Activated CD8-positive, alpha-beta memory T cell treated with anti-CD3 and anti-CD28 coated beads, Interleukin-2, amount 50 U/mL, for 24 hours (primary cell): ENCODE results near the gene AGTRAP.

ENCODE experiments used
- DNase-seq: peaks from one replicate; pipeline ENCODE4 v3.0.0-alpha.2; 2020; ENCODE audit errors: extremely low read depth

The AGTRAP gene

DNA sequence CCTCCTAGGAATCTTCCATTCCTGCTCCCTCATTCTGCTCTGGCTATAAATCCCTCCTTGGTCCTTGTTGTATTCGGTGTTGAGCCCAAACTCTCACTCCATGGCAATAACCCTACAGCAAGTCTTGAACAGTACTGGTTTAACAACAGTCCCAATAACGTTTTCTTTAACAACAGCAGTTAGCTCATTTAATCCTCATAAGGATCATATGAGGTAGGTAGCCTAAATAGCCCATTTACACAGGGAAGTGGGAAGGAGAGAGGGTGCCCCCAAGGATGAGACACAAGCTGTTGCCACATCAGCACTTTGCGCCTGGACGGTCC lies 444 bp upstream of the AGTRAP start:
- no peak for DNase-seq

- DNase-seq: no peak
Measured at GRCh38 chr1:11736746-11737639, 1.1 kb downstream of the AGTRAP start.

- no peak for DNase-seq
Measured at GRCh38 chr1:11738096-11738495, 2.2 kb downstream of the AGTRAP start.

DNA sequence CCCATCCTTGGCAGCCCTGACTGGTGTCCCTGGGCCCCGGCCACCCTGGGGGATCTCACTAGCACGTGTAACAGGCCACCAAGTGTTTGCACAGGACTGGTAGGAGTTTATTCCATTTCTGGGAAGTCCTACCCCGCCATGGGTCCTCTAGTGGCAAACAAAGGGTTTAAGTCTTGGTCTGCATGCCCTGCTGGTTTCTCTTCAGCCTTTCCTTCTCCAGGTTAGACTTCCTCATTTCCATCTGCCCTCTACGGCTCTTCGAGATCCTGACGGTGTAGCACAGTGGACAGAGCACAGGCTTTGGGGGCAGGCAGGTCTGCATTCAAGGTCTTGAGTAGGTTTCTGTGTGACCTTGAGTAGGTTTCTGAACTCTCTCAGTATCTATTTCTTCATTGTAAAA lies 2.8 kb downstream of the AGTRAP start:
- no peak for DNase-seq

GRCh38 chr1:11740258-11741192 lies 4.6 kb downstream of the AGTRAP start:
- DNase-seq: no peak

GRCh38 chr1:11741482-11741881 lies 5.5 kb downstream of the AGTRAP start:
- DNase-seq: no peak

DNA sequence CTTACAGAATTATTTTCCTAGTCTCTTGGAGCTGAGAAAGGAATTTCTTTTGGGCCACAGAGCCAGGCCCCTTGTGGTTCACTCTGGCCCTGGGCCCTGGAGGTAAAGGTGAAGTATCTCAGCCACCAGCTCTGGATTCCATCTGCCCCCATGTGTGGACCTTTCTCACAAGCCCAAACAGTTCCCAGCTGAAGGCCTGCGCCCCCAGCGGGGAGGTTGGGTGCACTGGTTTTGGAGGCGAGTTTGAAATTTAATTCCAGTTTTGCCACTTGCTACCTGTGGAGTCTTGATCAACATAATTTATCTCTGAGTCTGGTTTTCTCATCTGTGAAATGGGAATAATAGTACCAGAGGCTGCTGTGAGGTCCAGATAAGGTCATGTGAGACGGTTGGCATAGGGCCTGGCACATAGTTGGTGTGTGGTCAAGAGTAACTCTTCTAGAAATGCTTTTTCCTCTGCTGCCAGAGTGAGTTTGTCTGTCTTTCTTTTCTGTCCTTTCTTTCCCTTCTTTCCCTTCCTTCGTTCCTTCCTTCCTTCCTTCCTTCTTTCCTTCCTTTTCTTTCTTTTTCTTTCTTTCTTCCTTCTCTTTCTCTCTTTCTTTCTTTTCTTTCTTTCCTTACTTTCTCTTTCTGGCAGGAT lies 6.1 kb downstream of the AGTRAP start:
- no peak for DNase-seq

DNA sequence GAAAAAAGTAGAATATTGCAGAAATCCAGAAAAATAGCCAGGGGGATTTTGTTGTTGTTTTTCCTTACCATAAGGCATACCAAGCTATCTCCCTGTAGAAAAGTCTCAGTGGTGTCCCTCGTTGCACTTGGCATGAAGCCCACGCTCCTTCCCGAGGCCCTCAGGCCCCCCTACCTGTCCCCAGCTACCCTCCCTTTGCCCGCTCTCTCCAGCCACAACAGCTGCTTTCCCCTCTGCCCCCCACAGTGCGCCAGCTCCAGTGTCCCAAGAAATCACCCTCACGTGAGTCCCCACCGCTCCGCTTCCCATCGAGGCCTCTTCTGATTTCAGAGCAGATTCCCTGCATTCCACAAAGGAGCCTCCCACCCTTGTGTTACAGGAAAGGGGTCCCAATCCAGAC lies 8.4 kb downstream of the AGTRAP start:
- DNase-seq: no peak

DNA sequence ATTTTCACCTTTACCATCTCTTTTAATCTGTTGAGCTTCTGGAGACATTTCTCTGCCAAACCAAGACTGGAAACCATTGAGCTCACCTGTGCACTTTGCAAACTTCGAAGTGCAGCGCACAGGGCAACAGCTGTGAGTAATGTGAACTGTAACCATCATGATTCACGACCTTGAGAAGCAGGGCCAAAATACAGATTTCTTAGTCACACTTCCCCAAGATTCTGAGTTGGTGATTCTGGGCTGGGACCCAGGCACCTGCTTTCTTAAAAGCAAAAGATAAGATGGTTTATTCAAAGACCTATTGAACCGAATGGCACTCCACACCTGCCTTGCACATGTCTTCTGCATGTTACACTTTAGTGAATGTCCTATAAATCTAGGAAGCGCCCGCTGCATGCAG lies 10.2 kb downstream of the AGTRAP start:
- no peak for DNase-seq

DNA sequence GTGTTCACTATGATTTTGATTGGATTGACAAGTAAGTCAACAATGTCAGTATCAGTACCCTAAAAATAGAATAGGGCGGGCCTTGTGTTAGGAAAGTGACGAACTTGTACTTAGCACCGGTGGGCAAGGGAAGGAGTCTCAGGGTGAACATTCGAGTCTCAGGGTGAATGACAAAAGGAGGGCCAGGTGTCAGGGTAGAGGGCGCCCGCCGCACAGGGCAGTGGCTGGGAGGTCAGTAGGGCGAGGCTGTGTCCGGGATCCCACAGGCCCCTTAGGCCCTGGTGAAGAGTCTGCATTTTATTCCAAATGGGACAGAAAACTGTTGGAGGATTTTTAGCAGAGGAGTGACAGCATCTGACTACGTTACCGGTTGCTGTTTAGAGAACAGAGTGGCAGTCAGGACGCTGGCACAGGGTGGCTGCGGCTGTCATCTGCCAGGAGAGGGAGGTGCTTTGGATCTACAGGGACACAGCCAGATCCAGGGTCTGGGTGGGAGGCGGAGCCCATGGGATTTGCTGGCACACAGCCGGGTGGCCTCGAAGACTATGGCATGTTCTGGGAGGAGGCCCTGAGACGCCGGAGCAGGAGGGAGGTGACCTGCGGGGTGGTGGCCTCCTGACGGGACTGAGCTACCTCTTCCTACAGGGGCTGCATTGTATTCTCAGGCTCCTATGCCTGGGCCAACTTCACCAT lies 11.0 kb downstream of the AGTRAP start:
- no peak for DNase-seq

DNA sequence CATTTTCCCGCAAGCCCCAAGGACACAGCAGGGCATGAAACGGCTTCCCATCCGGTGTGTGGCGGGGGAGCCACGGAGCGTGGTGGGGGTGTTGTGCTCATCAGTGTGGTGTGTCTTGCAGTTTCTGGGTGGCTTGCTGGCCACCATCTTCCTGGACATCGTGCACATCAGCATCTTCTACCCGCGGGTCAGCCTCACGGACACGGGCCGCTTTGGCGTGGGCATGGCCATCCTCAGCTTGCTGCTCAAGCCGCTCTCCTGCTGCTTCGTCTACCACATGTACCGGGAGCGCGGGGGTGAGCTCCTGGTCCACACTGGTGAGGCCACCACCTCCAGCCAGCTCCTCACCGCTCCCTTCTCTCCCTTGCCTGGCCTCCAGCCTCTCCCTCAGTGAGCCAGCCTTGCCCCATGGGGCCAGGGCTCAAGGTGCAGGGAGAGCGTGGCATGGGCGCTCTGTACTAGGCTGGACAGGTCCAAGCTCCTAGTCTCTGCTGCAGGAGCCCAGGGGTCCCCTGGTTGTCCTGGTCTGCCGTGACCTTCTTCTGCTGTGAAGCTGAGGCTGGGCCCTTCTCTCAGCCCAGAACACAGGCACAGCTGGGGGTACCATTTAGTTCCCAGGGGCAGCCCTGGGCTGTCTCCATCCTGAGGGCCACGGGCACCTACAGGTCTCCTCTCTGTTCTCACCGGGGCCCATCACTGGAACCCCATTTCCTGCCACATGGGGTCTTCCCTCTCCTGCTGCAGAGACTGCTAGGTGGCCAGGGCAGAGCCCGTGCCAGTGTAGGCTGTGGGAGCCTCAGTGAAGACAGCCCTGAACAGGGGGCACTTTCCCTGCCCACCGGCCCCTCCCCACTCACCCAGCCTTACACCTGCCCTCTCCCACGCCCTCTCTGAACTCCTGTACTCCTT lies 12.6 kb downstream of the AGTRAP start:
- DNase-seq: no peak

- DNase-seq: no peak
Measured at GRCh38 chr1:11749203-11749689, 13.3 kb downstream of the AGTRAP start.

DNA sequence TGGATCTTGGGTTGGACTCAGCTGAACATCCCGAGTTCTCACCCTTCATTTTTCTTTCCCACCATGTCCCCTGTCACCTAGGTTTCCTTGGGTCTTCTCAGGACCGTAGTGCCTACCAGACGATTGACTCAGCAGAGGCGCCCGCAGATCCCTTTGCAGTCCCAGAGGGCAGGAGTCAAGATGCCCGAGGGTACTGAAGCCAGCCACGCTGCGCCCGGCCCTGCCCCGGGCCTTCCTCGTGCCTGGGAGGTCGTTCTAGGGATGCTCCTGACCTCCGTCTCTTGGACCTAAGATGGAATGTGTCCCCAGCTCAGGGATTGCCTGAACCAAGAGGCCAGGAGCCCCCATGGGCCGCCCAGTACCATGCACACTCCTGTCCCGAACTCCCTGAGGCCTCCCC lies 14.1 kb downstream of the AGTRAP start:
- DNase-seq: no peak

GRCh38 chr1:11751087-11751486 lies 15.2 kb downstream of the AGTRAP start:
- DNase-seq: no peak

- DNase-seq: no peak
Measured at GRCh38 chr1:11752359-11753088, 16.6 kb downstream of the AGTRAP start.

- DNase-seq: no peak
Measured at GRCh38 chr1:11753555-11754208, 17.7 kb downstream of the AGTRAP start.

GRCh38 chr1:11757047-11757446 lies 21.1 kb downstream of the AGTRAP start:
- DNase-seq: no peak

- DNase-seq: no peak
Measured at GRCh38 chr1:11759791-11760190, 23.9 kb downstream of the AGTRAP start.

DNA sequence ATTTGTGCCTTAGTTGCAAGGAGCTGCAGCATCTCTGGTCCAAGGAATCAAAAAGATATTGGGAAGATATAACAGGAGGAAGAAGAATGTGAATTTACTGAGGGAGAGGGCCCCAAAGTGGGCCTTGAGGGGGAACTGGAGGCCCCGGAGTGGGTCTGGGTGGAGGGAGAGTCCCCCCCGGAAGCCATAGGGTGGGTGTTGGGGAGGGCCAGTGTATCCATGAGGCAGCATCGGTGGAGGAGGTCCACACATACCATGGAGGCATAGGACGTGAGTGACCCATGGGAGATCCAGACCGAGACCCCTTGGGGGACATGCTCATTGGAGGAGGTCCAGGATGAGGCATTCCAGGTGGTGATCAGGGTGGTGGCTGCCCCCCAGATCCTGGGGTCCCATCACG lies 25.3 kb downstream of the AGTRAP start:
- DNase-seq: no peak
